Heart right ventricle (tissue), 16 donors: ENCODE results near the gene CEP120. TPM values are rescaled to one million over a fixed set of nuclear protein-coding genes. Genes with fewer than 3 reads are reported as not detected.
A peak's percentile ranks its signal among the peaks of the same experiment; 100 is the strongest.
"Not testable (repeated sequence)": the region's sequence is repeated elsewhere in the genome, so short reads cannot be mapped to it uniquely, and the experiment has no call there.

Experiments used
- ATAC-seq, 8 donors: fragments of 200-7000 bp; cut with Tn5 transposase; one replicate each; pipeline ENCODE4 v1.9.1; 2020; ENCODE audit warnings: mild to moderate bottlenecking in 8 of 8, moderate library complexity in 8 of 8, moderate number of reproducible peaks in 1 of 8
- DNase-seq, 2 donors: peaks; one replicate each; pipeline ENCODE4 v3.0.0-alpha.2; 2020
- H3K27ac ChIP-seq, 10 donors: fragments of 200-600 bp; sonication (generic) in 2 of 10; one replicate each; pipeline versions ENCODE4 v1.5.0 to v1.8.0; 2020 to 2022; ENCODE audit warnings: mild to moderate bottlenecking in 3 of 10
- H3K27me3 ChIP-seq, 7 donors: fragments of 200-600 bp; one replicate each; pipeline ENCODE4 v1.8.0; 2021 to 2022; ENCODE audit warnings: mild to moderate bottlenecking in 2 of 7
- H3K36me3 ChIP-seq, 9 donors: fragments of 200-600 bp; sonication (generic) in 1 of 9; one replicate each; pipeline versions ENCODE4 v1.5.0 to v1.8.0; 2020 to 2022; ENCODE audit warnings: mild to moderate bottlenecking in 2 of 9
- H3K4me1 ChIP-seq, 9 donors: fragments of 200-600 bp; sonication (generic) in 1 of 9; one replicate each; pipeline versions ENCODE4 v1.5.0 to v1.8.0; 2020 to 2022; ENCODE audit warnings: mild to moderate bottlenecking in 4 of 9
- H3K4me3 ChIP-seq, 10 donors: fragments of 200-600 bp; sonication (generic) in 2 of 10; one replicate each; pipeline versions ENCODE4 v1.5.0 to v1.8.0; 2020 to 2022; ENCODE audit warnings: mild to moderate bottlenecking in 7 of 10, moderate library complexity in 2 of 10
- H3K9me3 ChIP-seq, 11 donors: fragments of 200-600 bp in 10 of 11; sonication (generic) in 2 of 11; one replicate each; pipeline versions ENCODE4 v1.5.0 to v1.8.0; 2013 to 2022; ENCODE audit warnings: mild to moderate bottlenecking in 2 of 11, control low read depth in 1 of 11, moderate library complexity in 1 of 11
- WGBS, 2 donors: extraction: QIAGEN DNeasy Blood & Tissue Kit; methylation state at CpG; one replicate each; pipeline ENCODE4 v1.1.7; 2013; ENCODE audit warnings: inconsistent platforms in 1 of 2; 5-methylcytosine and 5-hydroxymethylcytosine counted together
- intact Hi-C, 10 donors: fragments of 100-400 bp; cut with DNase I; formaldehyde crosslinking; loops; one replicate each; pipeline versions ENCODE4 v1.11.1 to v1.14.2; 2022
- polyA plus RNA-seq, 2 donors: library from polyadenylated mRNA; stranded (reverse); fragments of 200-250 nt; gene quantifications; one replicate each; pipeline ENCODE4 v1.2.3, GENCODE V29; 2013
- total RNA-seq, 10 donors: library from RNA; stranded (reverse); fragmentation: NEBNext Ultra II Directional in 3 of 10; extraction: Animal tissue kit (Norgen Biotek cat#: 25700) in 3 of 10; gene quantifications; one replicate each; pipeline versions ENCODE4 v1.2.1 to v1.2.4, GENCODE V29; 2021 to 2023
- TF ChIP-seq, protein P1 (sequence below), 9 donors: fragments of 200-600 bp; sonication (generic) in 2 of 9; IDR thresholded peaks; one replicate each; pipeline versions ENCODE4 v1.5.0 to v1.8.0; 2021 to 2022; ENCODE audit warnings: antibody characterized with exemption in 9 of 9, mild to moderate bottlenecking in 5 of 9, moderate library complexity in 1 of 9
- donor health status: Arrhythmogenic right ventricular cardiomyopathy.
- donor health status: ischemic (EF 13 %, LVEDD 7.1; RV severe dilation, severe dysfunction).
- donor health status: healthy with polysubstance abuse.
- donor health status: DM: no; HTN: yes; CAD: no.
- donor health status: DM: no; HTN: no; CAD: no.
- donor health status: ischemic (EF 25% LVEDD 6.9; RV normal size, moderate dysfunction).
- donor health status: ischemic (EF 25% LVEDD 5.7; RV mildly dilated, moderate dysfunction).
- donor health status: healthy.
- donor health status: DM: yes; HTN: yes; CAD: no.
- donor health status: Ischemic cardiomyopathy.
- donor health status: ischemic (EF 35%, LVEDD 5.7; RV mildly dilated, moderate dysfunction).
- donor health status: nonischemic (EF 11% LVEDD 7.7; RV severe dilation, severe dysfunction).
- donor health status: DM: yes; HTN: yes; CAD: no.
- donor health status: PGD.
- donor health status: ischemic (EF 29% LVEDD 5.4; RV normal size, mild dysfunction).
- donor health status: nonischemic (EF 23%, LVEDD 6.1; RV moderate dilation, normal function).

CEP120 gene
- total and polyA plus RNA-seq, 12 donors: 3.4 to 14.9 (median 10.8) TPM

DNA sequence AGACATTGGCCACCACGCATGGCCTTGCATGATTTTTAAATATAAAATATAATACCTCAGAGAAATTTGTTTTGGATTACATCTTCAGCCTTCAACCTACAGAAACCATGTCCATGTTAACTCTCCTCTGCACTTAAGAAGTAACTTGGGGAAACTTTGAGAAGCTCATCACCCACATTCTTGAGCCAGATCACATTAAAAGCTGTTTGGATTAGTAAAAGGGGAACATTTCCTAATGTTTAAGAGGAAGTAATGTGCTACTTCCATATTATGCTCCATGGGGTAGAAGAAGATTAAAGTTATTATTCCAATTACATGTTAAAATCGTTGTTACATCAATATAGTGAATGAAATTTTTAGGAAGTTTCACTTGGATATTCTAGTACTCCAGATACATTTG lies 10.4 kb upstream of the CEP120 start:
- Histone ChIP-seq H3K27me3 (peaks cover 0 to 5% (median 0%) of the 10 kb centered on the region in 7 donors), H3K4me3 (no peak overlapping the region), H3K9me3 (no peaks in the 10 kb centered on the region), H3K36me3 (no peaks in the 10 kb centered on the region), H3K4me1 (peaks cover 0 to 14% (median 0%) of the 10 kb centered on the region in 9 donors), H3K27ac (no peak overlapping the region)
- WGBS, 2 donors: 86 to 90% methylated on average over 2 of the region's 2 CpGs
- TF ChIP-seq, protein P1, sequence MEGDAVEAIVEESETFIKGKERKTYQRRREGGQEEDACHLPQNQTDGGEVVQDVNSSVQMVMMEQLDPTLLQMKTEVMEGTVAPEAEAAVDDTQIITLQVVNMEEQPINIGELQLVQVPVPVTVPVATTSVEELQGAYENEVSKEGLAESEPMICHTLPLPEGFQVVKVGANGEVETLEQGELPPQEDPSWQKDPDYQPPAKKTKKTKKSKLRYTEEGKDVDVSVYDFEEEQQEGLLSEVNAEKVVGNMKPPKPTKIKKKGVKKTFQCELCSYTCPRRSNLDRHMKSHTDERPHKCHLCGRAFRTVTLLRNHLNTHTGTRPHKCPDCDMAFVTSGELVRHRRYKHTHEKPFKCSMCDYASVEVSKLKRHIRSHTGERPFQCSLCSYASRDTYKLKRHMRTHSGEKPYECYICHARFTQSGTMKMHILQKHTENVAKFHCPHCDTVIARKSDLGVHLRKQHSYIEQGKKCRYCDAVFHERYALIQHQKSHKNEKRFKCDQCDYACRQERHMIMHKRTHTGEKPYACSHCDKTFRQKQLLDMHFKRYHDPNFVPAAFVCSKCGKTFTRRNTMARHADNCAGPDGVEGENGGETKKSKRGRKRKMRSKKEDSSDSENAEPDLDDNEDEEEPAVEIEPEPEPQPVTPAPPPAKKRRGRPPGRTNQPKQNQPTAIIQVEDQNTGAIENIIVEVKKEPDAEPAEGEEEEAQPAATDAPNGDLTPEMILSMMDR (IDR thresholded peaks at IDR 0.05): no peak
- DNase-seq: no peak
- intact Hi-C loops: loop anchor here in 1 of 10 donors (5.0 kb wide), 1 partner anchor 69 kb away; no protein-coding TSS in a partner anchor
- no peak for ATAC-seq

DNA sequence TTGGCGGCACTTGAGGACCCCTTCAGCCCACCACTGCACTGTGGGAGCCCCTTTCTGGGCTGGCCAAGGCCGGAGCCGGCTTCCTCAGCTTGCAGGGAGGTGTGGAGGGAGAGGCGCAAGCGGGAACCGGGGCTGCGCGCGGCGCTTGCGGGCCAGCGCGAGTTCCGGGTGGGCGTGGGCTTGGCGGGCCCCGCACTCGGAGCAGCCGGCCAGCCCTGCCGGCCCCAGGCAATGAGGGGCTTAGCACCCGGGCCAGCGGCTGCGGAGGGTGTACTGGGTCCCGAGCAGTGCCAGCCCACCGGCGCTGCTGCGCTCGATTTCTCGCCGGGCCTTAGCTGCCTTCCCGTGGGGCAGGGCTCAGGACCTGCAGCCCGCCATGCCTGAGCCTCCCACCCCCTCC lies 7.2 kb upstream of the CEP120 start:
- not testable (repeated sequence) for DNase-seq, H3K36me3 ChIP-seq, H3K4me3 ChIP-seq, ATAC-seq, H3K27me3 ChIP-seq, H3K9me3 ChIP-seq
- 89 to 96% methylated on average over 32 of the region's 32 CpGs for WGBS, 2 donors
- intact Hi-C loops: loop anchor here in 1 of 10 donors (5.0 kb wide), 1 partner anchor 72 kb away; no protein-coding TSS in a partner anchor
- H3K27ac ChIP-seq: peak overlapping the region in 1 of 10 donors; percentile 80
- peaks cover 0 to 14% (median 0%) of the 10 kb centered on the region in 9 donors for H3K4me1 ChIP-seq

DNA sequence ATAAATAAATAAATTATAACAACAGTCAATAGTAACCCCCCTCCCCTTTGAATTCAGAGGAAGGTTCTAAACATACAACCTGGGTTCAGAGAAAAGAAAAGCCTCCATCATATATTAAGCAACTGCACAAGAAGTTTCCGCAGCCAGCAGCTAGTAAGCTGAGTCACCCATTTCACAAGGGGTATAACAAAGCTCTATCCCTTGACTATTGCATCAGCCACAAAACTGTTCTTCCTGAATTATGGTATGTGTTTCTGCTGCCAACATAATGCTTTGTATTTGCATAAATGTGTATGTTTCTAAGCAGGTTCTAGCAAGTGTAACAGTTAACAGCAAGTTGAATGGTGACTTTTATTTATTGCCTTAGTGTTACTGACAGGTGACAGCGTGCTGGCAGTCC lies 6.8 kb upstream of the CEP120 start:
- H3K27me3 ChIP-seq: peaks cover 0 to 5% (median 0%) of the 10 kb centered on the region in 7 donors
- H3K27ac ChIP-seq: peak overlapping the region in 1 of 10 donors; percentile 80
- no peak overlapping the region for H3K4me3 ChIP-seq
- 89 to 95% methylated on average over 2 of the region's 2 CpGs for WGBS, 2 donors
- no peaks in the 10 kb centered on the region for H3K36me3 ChIP-seq
- no peaks in the 10 kb centered on the region for H3K9me3 ChIP-seq
- TF ChIP-seq, protein P1 (IDR thresholded peaks at IDR 0.05): no peak
- intact Hi-C loops: loop anchor here in 4 of 10 donors (5.0 to 10.0 kb wide), 4 partner anchors 72 to 175 kb away; no protein-coding TSS in a partner anchor
- ATAC-seq (peak in 2 of 8 donors; percentile 35 to 84), DNase-seq (no peak)
- peaks cover 0 to 14% (median 0%) of the 10 kb centered on the region in 9 donors for H3K4me1 ChIP-seq

DNA sequence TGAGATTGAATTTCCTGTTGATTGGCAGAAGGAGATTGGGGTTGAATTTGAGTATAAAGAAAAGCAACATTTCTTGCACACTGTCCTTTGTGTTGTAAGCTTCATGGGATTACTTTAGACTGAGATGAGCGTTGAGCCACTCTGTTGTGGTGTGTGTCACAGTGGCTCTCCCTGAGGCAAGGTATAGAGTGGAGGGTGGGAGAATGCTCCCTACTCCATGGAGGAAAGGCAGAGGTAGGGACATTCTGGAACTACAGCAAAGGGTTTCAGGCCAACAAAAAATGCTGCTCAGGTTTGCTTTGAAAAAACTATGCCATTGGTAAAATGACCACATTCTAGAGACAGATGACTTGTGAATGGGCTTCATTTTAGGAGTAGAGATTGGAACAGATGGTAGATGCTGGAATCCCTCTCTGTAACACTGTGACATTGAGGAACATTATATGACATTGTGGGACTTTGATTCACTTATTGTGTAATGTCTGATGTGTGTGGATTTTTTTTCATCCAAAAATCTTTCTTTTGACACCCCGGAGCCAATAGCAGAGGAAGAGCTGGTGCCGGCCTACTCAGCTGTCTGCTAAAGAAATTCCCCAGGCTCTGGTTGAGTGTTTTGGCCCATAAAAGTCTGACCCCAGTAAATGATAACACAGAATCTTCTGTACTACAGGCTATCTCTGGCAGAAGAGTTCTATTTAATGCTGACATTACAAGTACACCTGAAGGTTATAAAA lies 6.2 kb upstream of the CEP120 start:
- H3K4me1 ChIP-seq: peaks cover 0 to 15% (median 0%) of the 10 kb centered on the region in 9 donors
- ATAC-seq: peak in 1 of 8 donors; percentile 31
- DNase-seq: no peak
- TF ChIP-seq, protein P1 (IDR thresholded peaks at IDR 0.05): no peak
- peak overlapping the region in 1 of 10 donors; percentile 80 for H3K27ac ChIP-seq
- H3K36me3 ChIP-seq: no peaks in the 10 kb centered on the region
- peaks cover 0 to 5% (median 0%) of the 10 kb centered on the region in 7 donors for H3K27me3 ChIP-seq
- no peaks in the 10 kb centered on the region for H3K9me3 ChIP-seq
- no peak overlapping the region for H3K4me3 ChIP-seq
- WGBS, 2 donors: 81 to 92% methylated on average over 3 of the region's 3 CpGs
- intact Hi-C loops: loop anchor here in 3 of 10 donors (5.0 to 10.0 kb wide), 3 partner anchors 75 to 175 kb away; no protein-coding TSS in a partner anchor
